ENCODE measurements around the gene METAP1. TPM values are rescaled to one million over a fixed set of nuclear protein-coding genes. Genes with fewer than 3 reads are reported as not detected.
"Not testable (repeated sequence)": the region's sequence is repeated elsewhere in the genome, so short reads cannot be mapped to it uniquely, and the experiment has no call there.

Gene METAP1
- total RNA-seq, 3 donors from 2014 or later (not counting 1 experiment from before 2014, with no cell fraction given): 41.1 to 54.3 (median 41.5) TPM

DNA sequence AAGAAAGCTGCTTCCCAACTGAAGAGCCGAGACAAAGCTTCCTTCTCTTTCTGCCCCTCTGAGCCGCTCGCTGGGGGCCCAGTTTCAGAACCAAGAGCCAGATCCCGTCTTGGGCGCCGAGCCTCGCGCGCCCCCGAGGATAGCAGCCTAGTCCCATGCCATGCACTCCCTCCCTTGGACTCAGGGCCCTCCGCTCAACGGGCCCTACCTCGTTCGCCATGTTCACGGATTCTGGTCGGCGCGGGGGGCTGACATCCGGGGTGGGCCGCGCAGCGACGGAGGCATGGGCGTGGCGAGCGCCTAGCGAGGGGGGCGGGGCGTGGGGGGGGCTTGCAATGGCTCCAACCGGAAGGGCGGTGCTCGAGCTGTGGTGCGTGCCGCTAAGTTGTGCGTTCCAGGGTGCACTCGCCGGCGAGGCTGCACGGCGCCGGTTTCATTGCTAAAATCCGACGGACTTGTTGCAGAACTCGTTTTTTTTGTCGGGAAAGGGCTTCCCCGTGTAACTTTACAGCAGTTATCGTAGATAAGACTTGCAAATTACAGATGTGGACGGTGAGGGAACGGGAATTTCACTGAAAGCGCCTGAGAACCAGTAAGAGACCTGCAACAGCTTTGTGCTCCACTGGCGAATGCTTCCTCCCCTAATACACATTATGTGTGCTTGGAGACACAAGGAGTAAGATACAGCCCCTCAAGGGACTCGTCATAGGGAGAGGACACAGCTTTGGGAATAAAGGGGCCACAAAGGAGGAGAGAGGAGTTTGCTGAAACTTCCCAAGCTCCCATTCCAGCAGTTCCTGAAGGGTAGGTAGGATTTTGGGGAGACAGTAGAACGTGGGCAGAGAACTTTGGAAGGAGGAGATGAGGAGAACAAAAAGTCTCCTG lies 93.2 kb downstream of the METAP1 start, which contains the start of gene ADH5:
Gene ADH5 (minus strand): TSS at position 308 of the 885 bp plus-strand sequence. CDS start 88 bp downstream, at position 220.
- peak; percentile 92 to 98 (median 93) for ATAC-seq
- Histone ChIP-seq H3K27me3 (ENCODE audit: control insufficient read depth, insufficient read depth, low read length) (no peaks in the 10 kb centered on the region), H3K9me3 (ENCODE audit: control insufficient read depth, insufficient read depth, low read length) (no peaks in the 10 kb centered on the region), H3K36me3 (ENCODE audit: control insufficient read depth, insufficient read depth, low read length) (peaks cover 16% of the 10 kb centered on the region), H3K4me3 (ENCODE audit: low read length) (peak within 1 kb of the TSS; percentile 74), H3K27ac (ENCODE audit: low read length) (peak within 1 kb of the TSS; percentile 89), H3K4me1 (ENCODE audit: control insufficient read depth, insufficient read depth, low read length) (peaks cover 19% of the 10 kb centered on the region)
- peak within 1 kb of the TSS; percentile 98 for H3K4me3 Mint-ChIP-seq
- peak; percentile 78 to 94 for DNase-seq
- H3K4me1 Mint-ChIP-seq: peaks cover 59 to 66% of the 10 kb centered on the region in 2 donors
- no peaks in the 10 kb centered on the region for H3K27me3 Mint-ChIP-seq (ENCODE audit: low read depth in 2 of 2)
- peak within 1 kb of the TSS; percentile 96 to 99 for H3K27ac Mint-ChIP-seq
- intact Hi-C loops (cut with micrococcal nuclease): loop anchor here (1.0 to 2.0 kb wide), 7 partner anchors 45 to 945 kb away; partner anchors contain the start of genes EIF4E, METAP1, STPG2 and TSPAN5
- peaks cover 11% of the 10 kb centered on the region for H3K36me3 Mint-ChIP-seq
- peaks cover 0 to 2% of the 10 kb centered on the region in 2 donors for H3K9me3 Mint-ChIP-seq
- WGBS (ENCODE audit: insufficient coverage): 0% methylated on average over 52 of the region's 53 CpGs
- TF ChIP-seq, protein P1, sequence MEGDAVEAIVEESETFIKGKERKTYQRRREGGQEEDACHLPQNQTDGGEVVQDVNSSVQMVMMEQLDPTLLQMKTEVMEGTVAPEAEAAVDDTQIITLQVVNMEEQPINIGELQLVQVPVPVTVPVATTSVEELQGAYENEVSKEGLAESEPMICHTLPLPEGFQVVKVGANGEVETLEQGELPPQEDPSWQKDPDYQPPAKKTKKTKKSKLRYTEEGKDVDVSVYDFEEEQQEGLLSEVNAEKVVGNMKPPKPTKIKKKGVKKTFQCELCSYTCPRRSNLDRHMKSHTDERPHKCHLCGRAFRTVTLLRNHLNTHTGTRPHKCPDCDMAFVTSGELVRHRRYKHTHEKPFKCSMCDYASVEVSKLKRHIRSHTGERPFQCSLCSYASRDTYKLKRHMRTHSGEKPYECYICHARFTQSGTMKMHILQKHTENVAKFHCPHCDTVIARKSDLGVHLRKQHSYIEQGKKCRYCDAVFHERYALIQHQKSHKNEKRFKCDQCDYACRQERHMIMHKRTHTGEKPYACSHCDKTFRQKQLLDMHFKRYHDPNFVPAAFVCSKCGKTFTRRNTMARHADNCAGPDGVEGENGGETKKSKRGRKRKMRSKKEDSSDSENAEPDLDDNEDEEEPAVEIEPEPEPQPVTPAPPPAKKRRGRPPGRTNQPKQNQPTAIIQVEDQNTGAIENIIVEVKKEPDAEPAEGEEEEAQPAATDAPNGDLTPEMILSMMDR (IDR thresholded peaks at IDR 0.05): no peak

DNA sequence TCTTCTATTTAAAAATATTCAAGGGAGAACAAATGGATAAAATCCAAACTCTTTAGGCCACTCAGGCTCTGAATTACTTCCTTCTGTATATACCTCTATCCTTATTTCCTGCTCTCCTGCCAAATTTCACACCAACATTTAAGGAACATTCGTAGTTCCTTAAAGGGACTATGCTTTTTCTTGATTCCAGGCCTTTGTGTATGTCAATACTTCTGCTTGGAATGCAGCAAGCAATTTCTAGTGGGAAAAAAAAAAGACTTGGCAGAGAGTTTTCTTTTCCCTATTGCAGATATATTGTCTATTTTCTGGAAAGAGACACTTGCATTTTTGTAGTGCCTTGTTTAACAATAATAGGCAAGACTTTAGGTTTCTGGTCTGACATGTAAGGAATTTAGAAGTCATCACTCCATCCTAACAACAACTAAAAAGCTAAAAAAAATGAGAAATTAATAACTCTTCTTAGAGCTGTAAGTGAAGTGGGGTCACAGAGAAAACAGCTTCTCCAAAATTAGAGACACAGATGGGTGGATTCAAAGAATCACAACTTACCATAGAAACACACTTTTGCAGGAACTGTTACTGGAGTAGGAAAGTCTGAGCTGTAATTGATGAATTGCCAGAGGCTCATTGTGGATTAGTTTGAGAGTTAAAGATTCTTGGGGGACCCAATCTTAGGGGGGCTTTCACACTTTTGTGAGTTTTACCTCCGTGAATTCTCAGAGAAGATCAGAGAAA lies 95.1 kb downstream of the METAP1 start:
- no peaks in the 10 kb centered on the region for H3K9me3 ChIP-seq (ENCODE audit: control insufficient read depth, insufficient read depth, low read length)
- DNase-seq: no peak
- H3K27ac Mint-ChIP-seq: peak overlapping the region; percentile 96 to 99
- peak overlapping the region; percentile 82 for H3K4me3 Mint-ChIP-seq
- H3K36me3 ChIP-seq (ENCODE audit: control insufficient read depth, insufficient read depth, low read length): no peaks in the 10 kb centered on the region
- no peak overlapping the region for H3K27ac ChIP-seq (ENCODE audit: low read length)
- no peak overlapping the region for H3K4me3 ChIP-seq (ENCODE audit: low read length)
- no peaks in the 10 kb centered on the region for H3K36me3 Mint-ChIP-seq
- no peaks in the 10 kb centered on the region for H3K27me3 ChIP-seq (ENCODE audit: control insufficient read depth, insufficient read depth, low read length)
- peaks cover 52 to 54% of the 10 kb centered on the region in 2 donors for H3K4me1 Mint-ChIP-seq
- peaks cover 0 to 2% of the 10 kb centered on the region in 2 donors for H3K9me3 Mint-ChIP-seq
- no peak for ATAC-seq
- WGBS (ENCODE audit: insufficient coverage): 87% methylated on average over 2 of the region's 2 CpGs
- no peaks in the 10 kb centered on the region for H3K27me3 Mint-ChIP-seq (ENCODE audit: low read depth in 2 of 2)
- TF ChIP-seq, protein P1 (IDR thresholded peaks at IDR 0.05): no peak
- intact Hi-C loops (cut with micrococcal nuclease): no loop called here
- H3K4me1 ChIP-seq (ENCODE audit: control insufficient read depth, insufficient read depth, low read length): peaks cover 19% of the 10 kb centered on the region

GRCh38 chr4:99091216-99091575 lies 95.7 kb downstream of the METAP1 start:
- Mint-ChIP-seq H3K4me3 (peak overlapping the region; percentile 82), H3K9me3 (peaks cover 0 to 2% of the 10 kb centered on the region in 2 donors), H3K4me1 (peaks cover 49 to 52% of the 10 kb centered on the region in 2 donors), H3K27me3 (ENCODE audit: low read depth in 2 of 2) (no peaks in the 10 kb centered on the region), H3K27ac (peak overlapping the region; percentile 96 to 99), H3K36me3 (no peaks in the 10 kb centered on the region)
- H3K4me1 ChIP-seq (ENCODE audit: control insufficient read depth, insufficient read depth, low read length): peaks cover 19% of the 10 kb centered on the region
- no peaks in the 10 kb centered on the region for H3K27me3 ChIP-seq (ENCODE audit: control insufficient read depth, insufficient read depth, low read length)
- H3K27ac ChIP-seq (ENCODE audit: low read length): no peak overlapping the region
- intact Hi-C loops (cut with micrococcal nuclease): no loop called here
- WGBS (ENCODE audit: insufficient coverage): 40% methylated on average over 1 of the region's 2 CpGs
- no peak overlapping the region for H3K4me3 ChIP-seq (ENCODE audit: low read length)
- H3K36me3 ChIP-seq (ENCODE audit: control insufficient read depth, insufficient read depth, low read length): no peaks in the 10 kb centered on the region
- H3K9me3 ChIP-seq (ENCODE audit: control insufficient read depth, insufficient read depth, low read length): no peaks in the 10 kb centered on the region
- DNase-seq: no peak
- peak in 1 of 3 donors; percentile 18 for ATAC-seq
- TF ChIP-seq, protein P1 (IDR thresholded peaks at IDR 0.05): no peak

DNA sequence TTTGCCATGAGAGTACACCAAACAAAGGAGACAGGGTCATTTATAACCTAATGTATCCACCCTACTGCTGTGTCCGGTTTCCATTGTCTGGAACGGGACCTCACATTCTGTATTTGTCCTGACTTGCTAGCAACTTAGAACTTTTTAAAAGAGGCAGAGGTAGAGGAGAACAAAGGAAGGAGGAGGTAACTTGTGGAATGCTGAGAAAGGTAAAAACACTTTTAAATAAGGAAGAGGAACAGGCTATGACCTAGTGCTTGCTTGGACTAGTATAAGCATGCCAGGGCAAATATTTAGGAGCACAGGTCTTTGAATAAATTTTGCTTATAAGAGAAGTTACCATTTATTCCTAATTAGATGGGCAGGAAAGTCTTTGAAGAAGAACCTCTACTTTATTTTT lies 96.3 kb downstream of the METAP1 start:
- H3K27me3 Mint-ChIP-seq (ENCODE audit: low read depth in 2 of 2); ATAC-seq; intact Hi-C loops (cut with micrococcal nuclease); H3K36me3 ChIP-seq (ENCODE audit: control insufficient read depth, insufficient read depth, low read length); H3K4me3 ChIP-seq (ENCODE audit: low read length); H3K27me3 ChIP-seq (ENCODE audit: control insufficient read depth, insufficient read depth, low read length); DNase-seq; H3K4me3 Mint-ChIP-seq; H3K9me3 ChIP-seq (ENCODE audit: control insufficient read depth, insufficient read depth, low read length); H3K9me3 Mint-ChIP-seq; H3K36me3 Mint-ChIP-seq; H3K27ac ChIP-seq (ENCODE audit: low read length): not testable (repeated sequence)
- peak overlapping the region; percentile 96 to 99 for H3K27ac Mint-ChIP-seq
- H3K4me1 Mint-ChIP-seq: peaks cover 45 to 47% of the 10 kb centered on the region in 2 donors
- WGBS (ENCODE audit: insufficient coverage): 100% methylated on average over 2 of the region's 2 CpGs
- peaks cover 16% of the 10 kb centered on the region for H3K4me1 ChIP-seq (ENCODE audit: control insufficient read depth, insufficient read depth, low read length)

Measured in natural killer cell (primary cell).